Right lobe of liver (tissue), 6 donors: ENCODE measurements around the gene CFAP70. TPM values are rescaled to one million over a fixed set of nuclear protein-coding genes. Genes with fewer than 3 reads are reported as not detected.

ENCODE experiments used
- ATAC-seq, 4 donors: fragments of 200-7000 bp; cut with Tn5 transposase; one replicate each; pipeline ENCODE4 v1.9.1; 2020; ENCODE audit warnings: mild to moderate bottlenecking in 4 of 4, moderate library complexity in 4 of 4
- DNase-seq, 3 donors: peaks; one replicate each; pipeline ENCODE4 v3.0.0-alpha.2; 2020
- H3K27ac ChIP-seq, 3 donors: fragments of 200-600 bp; one replicate each; pipeline ENCODE4 v1.8.0; 2022
- H3K27me3 ChIP-seq, 2 donors: fragments of 200-600 bp; one replicate each; pipeline ENCODE4 v1.8.0; 2022
- H3K36me3 ChIP-seq, 4 donors: fragments of 200-600 bp; sonication (generic) in 1 of 4; one replicate each; pipeline versions ENCODE4 v1.5.1 to v1.8.0; 2017 to 2022; ENCODE audit warnings: control low read depth in 1 of 4
- H3K4me1 ChIP-seq, 4 donors: fragments of 200-600 bp; sonication (generic) in 1 of 4; one replicate each; pipeline versions ENCODE4 v1.5.1 to v1.8.0; 2017 to 2022; ENCODE audit warnings: control low read depth in 1 of 4
- H3K4me3 ChIP-seq, 3 donors: fragments of 200-600 bp; one replicate each; pipeline ENCODE4 v1.8.0; 2022
- H3K9me3 ChIP-seq, 4 donors: fragments of 200-600 bp; sonication (generic) in 1 of 4; one replicate each; pipeline versions ENCODE4 v1.5.1 to v1.8.0; 2017 to 2022; ENCODE audit warnings: control low read depth in 1 of 4
- POLR2A ChIP-seq: fragments of 450-650 bp; IDR thresholded peaks from one replicate; pipeline ENCODE4 v1.6.1; 2017; ENCODE audit warnings: antibody characterized with exemption, mild to moderate bottlenecking
- WGBS: methylation state at CpG from one replicate; pipeline ENCODE4 v1.1.6; 2018; ENCODE audit warnings: low coverage, low lambda C conversion rate; ENCODE audit not compliant: insufficient coverage; ENCODE audit errors: missing lambda C conversion rate; 5-methylcytosine and 5-hydroxymethylcytosine counted together
- intact Hi-C, 2 donors: fragments of 100-400 bp; cut with DNase I; formaldehyde crosslinking; loops; one replicate each; pipeline versions ENCODE4 v1.11.2 to v1.14.1; 2022
- total RNA-seq, 6 experiments: library from RNA; depleted of rRNA in 2 of 6; stranded (reverse); fragments of >200 nt in 2 of 6; fragmentation: NEBNext Ultra II Directional in 3 of 6; extraction: Animal tissue kit (Norgen Biotek cat#: 25700) in 3 of 6; gene quantifications; one replicate each; pipeline versions ENCODE4 v1.1.0 to v1.2.4, GENCODE V29; 2016 to 2023
- TF ChIP-seq, protein P1 (sequence below), 4 donors: fragments of 200-600 bp in 3 of 4; fragments of 450-650 bp in 1 of 4; IDR thresholded peaks; one replicate each; pipeline versions ENCODE4 v1.5.1 to v1.8.0; 2016 to 2022; ENCODE audit warnings: antibody characterized with exemption in 4 of 4, mild to moderate bottlenecking in 2 of 4
- donor health status: DM: no; HTN: yes; CAD: no.
- donor health status: DM: no; HTN: no; CAD: no.
- donor health status: DM: no; HTN: no; CAD: no.
- donor health status: DM: no; HTN: yes; CAD: no.
- donor health status: DM: no; HTN: yes; CAD: no.

Gene CFAP70
- total RNA-seq, 6 experiments from 2014 or later = 0.98 to 2.6 (median 1.4) TPM

GRCh38 chr10:73388228-73388627, 29.6 kb upstream of the CFAP70 start:
- intact Hi-C loops = no loop called here
- DNase-seq (no peak), ATAC-seq (no peak)
- Histone ChIP-seq H3K36me3 (peaks cover 4 to 77% (median 29%) of the 10 kb centered on the region in 4 donors), H3K4me3 (no peak overlapping the region), H3K9me3 (no peaks in the 10 kb centered on the region), H3K4me1 (no peaks in the 10 kb centered on the region), H3K27ac (no peak overlapping the region), H3K27me3 (no peaks in the 10 kb centered on the region)
- TF ChIP-seq POLR2A = no peak
- TF ChIP-seq, protein P1, sequence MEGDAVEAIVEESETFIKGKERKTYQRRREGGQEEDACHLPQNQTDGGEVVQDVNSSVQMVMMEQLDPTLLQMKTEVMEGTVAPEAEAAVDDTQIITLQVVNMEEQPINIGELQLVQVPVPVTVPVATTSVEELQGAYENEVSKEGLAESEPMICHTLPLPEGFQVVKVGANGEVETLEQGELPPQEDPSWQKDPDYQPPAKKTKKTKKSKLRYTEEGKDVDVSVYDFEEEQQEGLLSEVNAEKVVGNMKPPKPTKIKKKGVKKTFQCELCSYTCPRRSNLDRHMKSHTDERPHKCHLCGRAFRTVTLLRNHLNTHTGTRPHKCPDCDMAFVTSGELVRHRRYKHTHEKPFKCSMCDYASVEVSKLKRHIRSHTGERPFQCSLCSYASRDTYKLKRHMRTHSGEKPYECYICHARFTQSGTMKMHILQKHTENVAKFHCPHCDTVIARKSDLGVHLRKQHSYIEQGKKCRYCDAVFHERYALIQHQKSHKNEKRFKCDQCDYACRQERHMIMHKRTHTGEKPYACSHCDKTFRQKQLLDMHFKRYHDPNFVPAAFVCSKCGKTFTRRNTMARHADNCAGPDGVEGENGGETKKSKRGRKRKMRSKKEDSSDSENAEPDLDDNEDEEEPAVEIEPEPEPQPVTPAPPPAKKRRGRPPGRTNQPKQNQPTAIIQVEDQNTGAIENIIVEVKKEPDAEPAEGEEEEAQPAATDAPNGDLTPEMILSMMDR (IDR thresholded peaks at IDR 0.05) = no peak
- 77% methylated on average over 4 of the region's 4 CpGs for WGBS

GRCh38 chr10:73386583-73386982, 27.9 kb upstream of the CFAP70 start:
- ATAC-seq = no peak
- WGBS = 94% methylated on average over 5 of the region's 7 CpGs
- no peak for TF ChIP-seq POLR2A
- TF ChIP-seq, protein P1 (IDR thresholded peaks at IDR 0.05) = no peak

DNA sequence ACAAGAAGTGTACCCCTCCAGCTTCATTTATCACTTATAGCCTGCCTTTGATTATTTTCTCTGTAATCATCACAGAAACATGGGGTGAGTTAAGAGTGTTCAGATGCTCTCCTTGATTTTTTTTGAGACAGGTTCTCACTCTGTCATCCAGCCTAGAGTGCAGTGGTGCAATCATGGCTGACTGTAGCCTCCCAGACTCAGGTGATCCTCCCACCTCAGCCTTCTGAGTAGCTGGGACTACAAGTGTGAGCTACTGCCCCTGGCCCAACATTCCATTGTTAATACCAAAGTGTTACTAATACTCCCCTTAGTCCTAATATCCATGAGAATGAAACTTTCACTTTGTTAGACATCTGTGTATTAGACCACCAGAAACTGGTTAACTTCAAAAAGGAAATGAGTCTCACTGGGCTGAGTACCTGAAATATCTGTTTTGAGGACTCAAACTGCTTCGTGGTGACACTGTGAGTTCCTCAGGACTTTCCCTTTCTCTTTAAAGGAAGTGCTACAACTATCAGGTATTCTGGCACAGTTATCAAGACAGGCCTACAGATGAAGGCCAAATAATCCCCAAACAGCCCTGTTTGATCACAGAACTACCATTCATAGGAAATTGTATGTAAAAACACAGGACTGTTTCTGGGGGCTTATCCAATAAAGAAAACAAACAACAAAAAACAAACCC, 20.5 kb upstream of the CFAP70 start:
- DNase-seq (no peak), ATAC-seq (no peak)
- Histone ChIP-seq H3K27ac (no peak overlapping the region), H3K27me3 (no peaks in the 10 kb centered on the region), H3K4me3 (no peak overlapping the region), H3K4me1 (no peaks in the 10 kb centered on the region), H3K9me3 (no peaks in the 10 kb centered on the region), H3K36me3 (peaks cover 13 to 91% (median 47%) of the 10 kb centered on the region in 4 donors)
- no peak for TF ChIP-seq POLR2A
- TF ChIP-seq, protein P1 (IDR thresholded peaks at IDR 0.05) = no peak
- intact Hi-C loops = no loop called here
- 29% methylated on average over 1 of the region's 1 CpG for WGBS

More at GRCh38 chr10:73386583-73386982, 27.9 kb upstream of the CFAP70 start:
- Histone ChIP-seq H3K9me3 (no peaks in the 10 kb centered on the region), H3K27me3 (no peaks in the 10 kb centered on the region), H3K27ac (no peak overlapping the region), H3K36me3 (peaks cover 10 to 91% (median 41%) of the 10 kb centered on the region in 4 donors), H3K4me1 (no peaks in the 10 kb centered on the region), H3K4me3 (no peak overlapping the region)
- no peak for DNase-seq
- intact Hi-C loops = no loop called here

- Histone ChIP-seq H3K36me3 (peaks cover 7 to 82% (median 31%) of the 10 kb centered on the region in 4 donors), H3K9me3 (no peaks in the 10 kb centered on the region), H3K4me3 (no peak overlapping the region), H3K4me1 (no peaks in the 10 kb centered on the region), H3K27me3 (no peaks in the 10 kb centered on the region), H3K27ac (no peak overlapping the region)
- TF ChIP-seq, protein P1 (IDR thresholded peaks at IDR 0.05) = no peak
- no peak for TF ChIP-seq POLR2A
- WGBS = 91% methylated on average over 3 of the region's 3 CpGs
- intact Hi-C loops = no loop called here
- DNase-seq = no peak
- no peak for ATAC-seq
Observed at GRCh38 chr10:73376679-73377078, 18.0 kb upstream of the CFAP70 start.
